C4-2B (cell line): ENCODE results near the gene SFN.
"Not testable (repeated sequence)": the region's sequence is repeated elsewhere in the genome, so short reads cannot be mapped to it uniquely, and the experiment has no call there.

ENCODE experiments used
- H3K27ac ChIP-seq: fragments of 450-650 bp; 2 replicates; pipeline ENCODE4 v1.5.1; 2017
- CTCF ChIP-seq: fragments of 450-650 bp; conservative IDR thresholded peaks from 2 replicates; pipeline ENCODE4 v1.5.1; 2017; ENCODE audit warnings: mild to moderate bottlenecking
- ZFX ChIP-seq: fragments of 450-650 bp; IDR thresholded peaks from 2 replicates; pipeline ENCODE4 v1.6.1; 2017

Gene SFN

GRCh38 chr1:26844424-26845196, 18.3 kb upstream of the SFN start:
- TF ChIP-seq ZFX (no peak), CTCF (no peak)
- H3K27ac ChIP-seq: no peak overlapping the region

DNA sequence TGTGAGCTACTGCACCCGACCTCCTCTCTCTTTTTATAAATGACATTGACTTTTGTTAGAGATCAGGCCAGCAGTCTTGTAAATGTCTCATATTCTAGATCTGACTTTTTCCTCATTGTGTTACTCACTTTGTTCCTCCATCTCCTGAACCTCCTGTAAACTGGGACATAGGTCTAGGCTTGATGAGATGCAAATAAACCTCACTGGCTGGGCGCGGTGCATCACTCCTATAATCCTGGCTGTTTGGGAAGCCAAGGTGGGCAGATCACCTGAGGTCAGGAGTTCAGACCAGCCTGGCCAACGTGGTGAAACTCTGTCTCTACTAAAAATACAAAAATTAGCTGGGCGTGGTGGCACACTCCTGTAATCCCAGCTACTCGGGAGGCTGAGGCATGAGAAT, 15.1 kb upstream of the SFN start:
- not testable (repeated sequence) for H3K27ac ChIP-seq

GRCh38 chr1:26848499-26848898, 14.4 kb upstream of the SFN start:
- TF ChIP-seq CTCF (no peak), ZFX (no peak)
- no peak overlapping the region for H3K27ac ChIP-seq

DNA sequence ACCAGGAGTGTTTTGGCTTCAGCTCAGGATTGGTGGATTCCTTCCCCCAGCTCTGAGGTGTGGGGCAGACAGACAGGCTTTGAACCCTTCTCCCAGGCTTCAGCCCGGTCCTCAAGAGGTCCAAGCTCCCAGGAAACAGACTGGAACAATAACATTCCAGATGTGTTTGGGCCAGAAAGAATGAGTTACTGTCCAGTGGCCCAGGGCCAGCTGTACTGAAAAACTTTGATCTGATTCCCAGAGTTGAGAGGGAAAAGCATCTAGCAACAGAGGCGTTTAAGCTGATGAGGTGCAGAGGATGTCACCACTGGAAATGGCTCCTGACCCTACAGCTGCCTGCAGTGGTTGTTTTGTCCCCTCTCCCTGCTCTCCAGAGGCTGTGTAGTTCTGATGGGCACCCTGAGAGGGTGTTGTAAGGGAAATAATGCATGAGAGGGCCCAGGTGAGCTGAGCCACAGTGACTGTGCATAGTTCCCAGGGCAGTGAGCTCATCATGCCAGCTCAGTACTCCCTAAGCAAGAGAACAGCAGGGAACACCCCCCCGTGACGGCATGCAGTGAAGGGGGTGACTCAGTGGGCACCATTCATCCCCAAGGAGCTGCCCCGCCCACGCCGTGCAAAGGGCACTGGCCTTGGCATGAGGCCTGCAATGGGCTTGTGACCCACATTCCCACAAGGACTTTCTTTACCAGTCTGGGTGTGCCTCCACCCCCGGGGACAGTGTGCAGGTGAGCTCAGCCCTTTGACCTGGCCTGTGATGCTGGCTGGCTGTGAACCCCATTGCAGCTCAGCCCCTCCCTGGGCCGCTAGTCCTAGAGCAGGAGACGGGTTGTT, 13.8 kb upstream of the SFN start:
- TF ChIP-seq CTCF (no peak), ZFX (no peak)
- H3K27ac ChIP-seq: no peak overlapping the region

DNA sequence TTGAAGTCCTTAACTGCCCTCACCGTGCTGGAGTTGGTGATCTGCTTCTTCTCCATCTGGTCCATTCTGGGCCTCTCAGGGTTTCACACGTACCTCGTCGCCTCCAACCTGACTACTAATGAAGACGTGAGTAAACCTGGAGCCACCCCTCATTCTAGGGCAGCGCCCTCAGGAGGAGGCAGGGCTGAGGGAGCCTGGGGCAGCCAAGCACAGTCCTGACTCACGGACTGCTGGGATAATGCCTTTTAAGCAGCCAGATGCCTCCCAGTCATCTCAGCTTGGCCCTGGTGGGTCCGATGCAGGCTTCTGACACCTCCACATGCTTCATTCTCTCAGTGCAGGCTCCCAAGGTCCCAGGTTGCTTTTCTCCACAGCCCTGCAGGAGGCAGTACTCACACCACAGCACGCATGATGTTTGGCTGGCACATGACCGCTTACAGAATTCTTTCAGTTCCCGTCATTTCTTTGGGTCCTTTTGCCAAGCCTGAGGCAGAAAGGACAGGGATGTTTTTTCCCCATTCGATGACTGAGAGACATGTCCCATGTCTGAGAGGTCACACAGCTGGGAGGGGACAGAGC, 11.8 kb upstream of the SFN start:
- no peak for TF ChIP-seq CTCF
- TF ChIP-seq ZFX: no peak
- H3K27ac ChIP-seq: no peak overlapping the region

DNA sequence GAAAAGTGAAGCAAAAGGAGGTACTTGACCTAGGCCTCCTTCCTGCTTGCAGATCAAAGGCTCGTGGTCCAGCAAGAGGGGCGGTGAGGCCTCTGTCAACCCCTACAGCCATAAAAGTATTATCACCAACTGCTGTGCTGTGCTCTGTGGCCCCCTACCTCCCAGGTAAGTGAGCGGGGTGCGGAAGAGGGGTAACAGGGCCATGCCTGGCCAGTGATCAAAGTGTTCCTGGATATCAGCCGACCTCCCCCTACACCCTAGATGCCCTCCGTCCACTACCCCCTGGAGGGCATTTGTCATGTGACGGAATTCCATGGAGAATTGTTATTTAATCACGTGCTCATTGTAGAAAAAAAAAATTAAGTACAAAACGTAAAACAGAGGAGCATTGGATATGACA, 10.2 kb upstream of the SFN start:
- H3K27ac ChIP-seq: no peak overlapping the region
- no peak for TF ChIP-seq CTCF

DNA sequence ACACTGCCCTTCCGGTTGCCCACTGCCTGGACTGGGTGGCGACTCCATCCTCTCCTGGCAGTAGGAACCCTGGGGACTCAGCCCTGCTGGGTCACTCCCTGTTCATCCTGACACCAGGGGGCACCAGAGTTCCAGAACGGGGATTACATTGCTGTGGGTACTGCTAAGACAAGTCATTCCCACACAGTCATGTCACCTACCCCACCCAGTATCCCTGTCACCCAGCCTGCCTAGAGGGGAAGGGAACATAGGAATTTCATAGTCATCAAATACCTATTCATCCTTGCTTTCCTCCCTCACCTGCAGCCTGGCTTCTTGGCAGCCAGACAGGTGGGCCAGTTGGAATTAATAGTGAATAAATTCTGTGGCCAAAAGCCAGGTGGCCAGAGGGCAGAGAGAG, 9.8 kb upstream of the SFN start:
- H3K27ac ChIP-seq: no peak overlapping the region
- TF ChIP-seq ZFX (no peak), CTCF (peak; percentile 92)
